ENCODE data around the gene ARAP1.

DNA sequence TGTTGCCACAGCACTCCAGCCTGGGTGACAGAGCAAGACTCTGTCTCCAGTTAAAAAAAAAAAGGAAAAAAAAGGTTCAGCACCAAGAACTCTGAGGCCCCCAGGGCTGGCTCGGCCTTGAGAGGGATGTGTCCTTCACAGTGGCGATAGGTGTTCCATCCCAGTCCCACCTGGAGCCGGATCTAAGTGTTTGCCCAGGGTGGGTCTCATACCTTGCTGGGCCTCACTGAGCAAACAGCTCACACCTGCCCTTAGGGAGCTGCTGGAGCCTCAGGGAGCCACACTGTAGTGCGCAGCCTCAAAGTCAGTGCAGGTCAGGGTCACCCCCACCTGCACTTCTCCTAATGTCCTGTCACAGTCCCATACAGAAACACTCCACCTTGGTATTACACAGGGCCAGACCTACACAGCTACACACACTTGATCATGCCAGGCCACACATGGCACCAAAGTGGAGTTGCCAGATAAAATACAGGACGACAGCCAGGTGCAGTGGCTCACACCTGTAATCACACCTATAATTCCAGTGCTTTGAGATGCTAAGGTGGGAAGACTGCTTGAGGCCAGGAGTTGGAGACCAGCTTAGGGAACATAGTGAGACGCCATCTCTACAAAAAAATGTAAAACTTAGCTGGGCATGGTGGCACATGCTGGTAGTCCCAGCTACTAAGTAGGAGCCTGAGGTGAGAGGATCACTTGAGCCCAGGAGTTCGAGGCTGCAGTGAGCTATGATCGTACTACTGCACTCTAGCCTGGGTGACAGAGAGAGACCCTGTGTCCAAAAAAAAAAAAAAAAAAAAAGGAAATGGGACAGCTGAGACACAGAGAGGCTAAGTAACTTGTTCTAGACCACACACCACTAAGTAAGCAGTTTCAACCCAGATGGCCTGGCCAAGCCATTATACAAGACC lies 34.4 kb upstream of the ARAP1 start:
- TF ChIP-seq CTCF (optimal IDR thresholded peaks at IDR 0.05 in 1 of 3, IDR thresholded peaks at IDR 0.05 in 1 of 3, conservative IDR thresholded peaks at IDR 0.05 in 1 of 3; ENCODE audit: extremely low read depth in 1 of 3, insufficient read depth in 2 of 3, low read length in 3 of 3) (no peak), EZH2 (IDR thresholded peaks at IDR 0.05; ENCODE audit: low read length) (no peak)
